Measurements from ENCODE around the gene KIF4B.
"Not testable (repeated sequence)": the region's sequence is repeated elsewhere in the genome, so short reads cannot be mapped to it uniquely, and the experiment has no call there.

The KIF4B gene, protein sequence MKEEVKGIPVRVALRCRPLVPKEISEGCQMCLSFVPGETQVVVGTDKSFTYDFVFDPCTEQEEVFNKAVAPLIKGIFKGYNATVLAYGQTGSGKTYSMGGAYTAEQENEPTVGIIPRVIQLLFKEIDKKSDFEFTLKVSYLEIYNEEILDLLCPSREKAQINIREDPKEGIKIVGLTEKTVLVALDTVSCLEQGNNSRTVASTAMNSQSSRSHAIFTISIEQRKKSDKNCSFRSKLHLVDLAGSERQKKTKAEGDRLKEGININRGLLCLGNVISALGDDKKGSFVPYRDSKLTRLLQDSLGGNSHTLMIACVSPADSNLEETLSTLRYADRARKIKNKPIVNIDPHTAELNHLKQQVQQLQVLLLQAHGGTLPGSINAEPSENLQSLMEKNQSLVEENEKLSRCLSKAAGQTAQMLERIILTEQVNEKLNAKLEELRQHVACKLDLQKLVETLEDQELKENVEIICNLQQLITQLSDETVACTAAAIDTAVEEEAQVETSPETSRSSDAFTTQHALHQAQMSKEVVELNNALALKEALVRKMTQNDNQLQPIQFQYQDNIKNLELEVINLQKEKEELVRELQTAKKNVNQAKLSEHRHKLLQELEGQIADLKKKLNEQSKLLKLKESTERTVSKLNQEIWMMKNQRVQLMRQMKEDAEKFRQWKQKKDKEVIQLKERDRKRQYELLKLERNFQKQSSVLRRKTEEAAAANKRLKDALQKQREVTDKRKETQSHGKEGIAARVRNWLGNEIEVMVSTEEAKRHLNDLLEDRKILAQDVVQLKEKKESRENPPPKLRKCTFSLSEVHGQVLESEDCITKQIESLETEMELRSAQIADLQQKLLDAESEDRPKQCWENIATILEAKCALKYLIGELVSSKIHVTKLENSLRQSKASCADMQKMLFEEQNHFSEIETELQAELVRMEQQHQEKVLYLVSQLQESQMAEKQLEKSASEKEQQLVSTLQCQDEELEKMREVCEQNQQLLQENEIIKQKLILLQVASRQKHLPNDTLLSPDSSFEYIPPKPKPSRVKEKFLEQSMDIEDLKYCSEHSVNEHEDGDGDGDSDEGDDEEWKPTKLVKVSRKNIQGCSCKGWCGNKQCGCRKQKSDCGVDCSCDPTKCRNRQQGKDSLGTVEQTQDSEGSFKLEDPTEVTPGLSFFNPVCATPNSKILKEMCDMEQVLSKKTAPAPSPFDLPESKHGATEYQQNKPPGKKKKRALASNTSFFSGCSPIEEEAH

GRCh38 chr5:155013526-155013925 is at the start of gene KIF4B:
Gene KIF4B (plus strand): TSS chr5:155013755. CDS start chr5:155013860, 105 bp downstream.
- no peak for DNase-seq

DNA sequence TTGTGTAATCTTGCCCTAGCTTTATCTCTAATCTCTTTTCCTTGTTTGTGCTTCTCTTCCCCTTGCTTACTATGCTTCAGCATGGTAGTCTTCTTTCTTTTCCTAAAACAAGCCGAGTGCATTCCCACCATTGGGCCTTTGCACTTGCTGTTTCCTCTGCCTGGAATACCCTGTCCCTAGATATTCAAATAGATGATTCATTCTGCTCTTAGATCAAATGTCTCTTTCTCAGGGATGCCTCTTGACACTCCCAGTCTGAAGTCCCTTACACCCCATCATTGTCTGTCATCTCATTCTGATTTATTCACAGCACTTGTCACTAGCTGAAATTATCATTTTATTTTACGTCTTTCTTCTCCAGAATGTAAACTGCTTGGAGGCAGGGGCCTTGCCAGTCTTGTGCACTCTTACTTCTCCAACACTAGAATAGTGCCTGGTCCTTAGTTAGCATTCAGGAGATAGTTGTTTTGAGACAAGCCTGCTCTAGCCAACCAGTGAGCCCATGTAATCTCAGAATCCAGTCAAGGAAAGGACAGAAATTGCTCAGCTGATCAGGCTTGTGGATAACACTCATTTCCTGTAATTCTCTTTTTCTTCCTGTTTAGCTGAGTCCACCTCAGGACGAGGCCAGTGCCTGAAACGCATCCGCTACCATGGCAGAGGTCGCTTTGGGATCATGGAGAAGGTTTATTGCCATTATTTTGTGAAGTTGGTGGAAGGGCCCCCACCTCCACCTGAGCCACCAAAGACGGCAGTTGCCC is 47.3 kb upstream of the KIF4B start:
- no peak for DNase-seq

- DNase-seq = no peak
Observed at GRCh38 chr5:154966874-154967273, 46.7 kb upstream of the KIF4B start.

DNA sequence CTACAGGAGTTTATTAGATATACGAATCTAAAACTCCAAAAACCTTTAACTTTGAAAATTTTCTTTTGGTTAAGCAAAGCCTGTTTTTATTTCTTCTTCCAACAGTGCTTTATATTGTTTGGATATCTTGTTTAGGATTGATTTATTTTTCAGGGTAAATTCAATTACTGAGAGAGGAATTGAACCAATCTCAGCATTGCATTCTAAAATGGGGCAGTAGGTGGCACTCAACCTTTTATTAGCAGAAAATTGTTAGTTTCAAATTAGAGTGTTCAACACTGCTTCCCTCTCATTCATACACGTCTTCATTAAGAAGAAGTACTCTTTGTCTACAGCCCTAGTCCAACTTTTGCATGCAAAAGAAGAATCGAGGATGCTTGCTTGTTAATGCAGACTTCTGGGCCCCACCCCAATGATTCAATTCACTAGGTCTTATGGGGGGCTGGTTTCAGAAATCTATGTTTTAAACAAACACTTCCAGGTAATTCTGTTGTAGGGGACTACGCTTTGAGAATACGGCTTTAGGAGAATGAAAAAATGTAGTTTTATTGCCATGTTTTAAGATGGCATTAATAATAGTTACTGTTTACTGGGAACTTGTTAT is 46.0 kb upstream of the KIF4B start:
- DNase-seq = peak; percentile 28

- DNase-seq = no peak
Observed at GRCh38 chr5:154968953-154969352, 44.6 kb upstream of the KIF4B start.

DNA sequence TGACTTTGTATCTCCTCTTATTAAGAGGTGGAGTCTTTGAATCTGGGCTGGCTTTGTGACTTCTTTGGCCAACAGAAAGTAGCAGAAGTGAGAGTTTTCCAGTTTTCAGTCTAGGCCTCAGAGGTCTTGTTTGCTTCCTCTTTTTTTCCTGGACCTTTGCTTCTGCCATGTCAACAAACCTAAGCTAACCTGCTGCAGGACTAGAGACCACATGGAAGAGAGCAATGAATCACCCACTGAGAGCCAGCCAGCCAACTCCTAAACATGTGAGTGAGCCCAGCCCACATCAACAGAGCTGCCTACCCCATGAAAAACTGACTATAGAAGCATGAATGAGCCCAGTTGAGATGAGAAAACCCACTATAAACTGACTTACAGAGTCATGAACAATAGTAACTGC is 42.8 kb upstream of the KIF4B start:
- peak; percentile 33 for DNase-seq

- no peak for DNase-seq
Observed at GRCh38 chr5:154971501-154971900, 42.1 kb upstream of the KIF4B start.

DNA sequence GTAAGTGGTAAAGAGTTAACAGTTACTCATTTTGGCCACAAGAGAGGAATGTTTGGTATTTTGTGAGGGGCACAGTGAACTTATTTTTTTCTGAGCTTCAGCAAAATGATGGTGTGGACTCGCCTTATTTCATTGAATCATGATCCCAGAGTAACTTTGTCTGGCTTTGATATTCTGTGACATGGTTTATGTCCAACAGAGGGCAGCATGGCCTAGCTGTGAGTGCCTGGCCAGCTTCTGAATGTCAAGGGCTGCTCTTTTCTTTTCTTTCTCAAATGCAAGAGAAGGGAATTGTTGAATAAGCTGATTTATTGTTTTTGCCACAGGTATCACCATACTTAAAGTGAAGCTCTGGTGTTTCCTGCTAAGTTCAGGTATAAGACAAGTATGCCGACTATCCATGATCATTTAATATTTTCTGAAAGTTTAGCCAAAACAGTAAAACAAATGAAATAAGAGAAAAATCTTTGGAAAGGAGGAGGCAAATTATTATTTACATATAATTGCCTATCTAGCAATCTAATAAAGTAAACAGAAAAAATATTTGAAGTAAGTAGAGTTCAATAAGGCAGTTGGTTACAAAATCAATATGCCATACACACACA is 41.0 kb upstream of the KIF4B start:
- peak; percentile 67 for DNase-seq

DNA sequence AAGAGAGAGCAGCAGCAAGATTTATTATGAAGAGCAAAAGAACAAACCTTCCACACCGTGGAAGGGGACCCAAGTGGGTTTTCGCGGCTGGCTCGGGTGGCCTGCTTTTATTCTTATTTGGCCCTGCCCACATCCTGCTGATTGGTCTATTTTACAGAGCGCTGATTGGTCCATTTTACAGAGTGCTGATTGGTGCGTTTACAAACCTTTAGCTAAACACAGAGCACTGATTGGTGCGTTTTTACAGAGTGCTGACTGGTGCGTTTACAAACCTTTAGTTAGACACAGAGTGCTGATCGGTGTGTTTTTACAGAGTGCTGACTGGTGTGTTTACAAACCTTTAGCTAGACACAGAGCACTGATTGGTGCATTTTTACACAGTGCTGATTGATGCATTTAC is 37.5 kb upstream of the KIF4B start:
- DNase-seq = not testable (repeated sequence)

GRCh38 chr5:154977409-154977808 is 36.1 kb upstream of the KIF4B start:
- peak; percentile 40 for DNase-seq

- DNase-seq = peak; percentile 74
Observed at GRCh38 chr5:154978294-154978693, 35.3 kb upstream of the KIF4B start.

GRCh38 chr5:154984946-154985516 is 28.5 kb upstream of the KIF4B start:
- no peak for DNase-seq

DNA sequence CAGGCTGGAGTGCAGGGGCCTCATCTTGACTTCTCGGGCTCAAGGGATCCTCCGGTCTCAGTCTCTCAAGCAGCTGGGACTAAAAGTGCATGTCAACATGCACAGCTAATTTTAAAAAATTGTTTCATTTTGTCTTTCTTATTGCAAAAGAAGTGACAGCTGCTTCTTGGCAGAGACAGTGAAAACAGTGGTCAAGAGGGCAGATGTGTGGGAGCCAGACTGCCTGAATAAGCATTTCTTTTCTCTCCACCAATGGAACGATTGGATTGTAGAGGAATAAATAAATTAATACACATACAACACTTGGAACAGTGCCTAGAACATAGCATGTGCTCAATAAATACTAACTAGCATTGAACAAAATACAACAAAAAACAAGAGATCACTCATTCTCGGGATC is 27.4 kb upstream of the KIF4B start:
- no peak for DNase-seq

GRCh38 chr5:154989626-154990025 is 23.9 kb upstream of the KIF4B start:
- no peak for DNase-seq

GRCh38 chr5:154993461-154993860 is 20.1 kb upstream of the KIF4B start:
- DNase-seq = peak; percentile 8

- DNase-seq = peak; percentile 27
Observed at GRCh38 chr5:154995679-154996078, 17.9 kb upstream of the KIF4B start.

GRCh38 chr5:154997746-154998145 is 15.8 kb upstream of the KIF4B start:
- no peak for DNase-seq

DNA sequence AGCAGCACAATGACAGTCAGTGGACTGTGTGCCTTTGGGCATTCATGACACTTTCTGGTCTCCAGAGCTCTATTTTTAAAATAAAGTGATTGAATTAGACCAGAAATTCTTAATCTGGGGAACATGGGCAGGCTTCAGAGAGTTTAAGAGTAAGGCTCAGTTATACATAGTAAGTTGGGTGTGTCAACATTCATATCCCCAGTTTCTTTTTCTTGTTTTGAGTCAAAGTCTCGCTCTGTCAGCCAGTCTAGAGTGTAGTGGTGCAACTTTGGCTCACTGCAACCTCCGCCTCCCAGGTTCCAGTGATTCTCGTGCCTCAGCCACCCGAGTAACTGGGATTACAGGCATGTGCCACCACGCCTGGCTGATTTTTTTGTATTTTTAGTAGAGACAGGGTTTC is 13.7 kb upstream of the KIF4B start:
- DNase-seq = no peak

DNA sequence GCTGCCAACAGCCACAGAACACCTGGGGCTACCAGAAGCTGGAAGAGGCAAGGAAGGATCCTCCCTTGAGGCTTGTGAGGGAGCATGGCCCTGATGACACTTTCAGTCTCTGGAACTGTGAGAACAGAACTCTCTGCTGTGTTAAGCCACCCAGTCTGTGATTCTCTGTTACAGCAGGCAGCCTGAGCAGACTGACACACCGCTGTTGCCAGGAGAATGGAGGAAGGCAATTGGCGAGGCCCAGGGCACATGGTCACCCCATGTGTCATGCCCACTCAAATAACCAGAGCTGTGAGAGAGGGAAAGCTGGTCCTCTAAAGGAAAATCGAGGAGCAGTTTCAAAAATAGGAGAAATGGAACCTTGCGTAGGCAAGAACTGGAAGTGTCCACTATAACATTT is 12.0 kb upstream of the KIF4B start:
- no peak for DNase-seq

DNA sequence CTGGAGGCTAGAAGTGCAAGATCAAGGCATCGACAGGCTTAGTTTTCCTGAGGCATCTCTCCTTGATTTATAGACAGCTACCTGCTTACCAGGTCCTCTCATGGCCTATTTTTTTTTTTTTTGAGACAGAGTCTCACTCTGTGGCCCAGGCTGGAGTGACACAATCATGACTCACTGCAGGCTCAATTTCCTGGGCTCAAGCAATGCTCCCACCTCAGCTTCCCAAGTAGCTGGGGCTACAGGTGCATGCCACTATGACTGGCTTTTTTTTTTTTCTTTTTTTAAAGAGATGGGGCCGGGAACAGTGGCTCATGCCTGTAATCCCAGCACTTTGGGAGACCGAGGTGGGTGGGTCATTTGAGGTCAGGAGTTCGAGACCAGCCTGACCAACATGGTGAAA is 10.8 kb upstream of the KIF4B start:
- not testable (repeated sequence) for DNase-seq

DNA sequence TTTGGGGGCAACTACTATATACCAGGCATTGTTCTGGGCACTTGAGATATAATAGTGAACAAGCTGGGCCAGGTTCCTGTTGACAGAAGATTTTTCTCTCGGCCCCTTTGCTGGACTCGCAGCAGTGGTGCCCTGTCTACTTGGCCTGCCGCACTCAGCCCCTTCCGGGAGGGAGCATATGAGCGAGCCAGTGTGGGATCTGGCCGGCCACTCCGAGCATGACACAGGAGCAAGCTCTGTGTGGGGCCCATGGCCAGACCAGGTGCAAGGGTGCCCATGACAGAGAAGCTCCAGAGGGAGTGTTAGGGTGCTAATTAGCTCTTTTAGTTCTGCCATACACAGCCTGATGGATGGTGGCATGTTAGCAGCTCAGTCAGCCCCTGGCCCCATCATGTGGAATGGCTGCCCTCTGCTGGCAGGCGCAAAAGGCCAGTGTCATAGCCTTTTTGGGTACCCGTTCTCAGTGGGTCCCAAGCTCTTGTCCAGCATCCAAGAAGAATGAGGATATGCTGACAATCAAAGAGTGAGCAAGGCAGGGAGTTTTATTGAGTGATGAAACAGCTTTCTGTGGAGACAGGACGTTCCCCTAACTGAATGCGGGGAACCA is 9.3 kb upstream of the KIF4B start:
- peak; percentile 19 for DNase-seq

Data from OCI-M1 (cell line).